Measurements from ENCODE around the gene KIF16B. TPM values are rescaled to one million over a fixed set of nuclear protein-coding genes. Genes with fewer than 3 reads are reported as not detected.

The KIF16B gene
- total and polyA plus RNA-seq, 2 of the 13 experiments (the other 11 are each of a cell fraction or from before 2014, with no cell fraction given) = 6.9 to 18.0 TPM

DNA sequence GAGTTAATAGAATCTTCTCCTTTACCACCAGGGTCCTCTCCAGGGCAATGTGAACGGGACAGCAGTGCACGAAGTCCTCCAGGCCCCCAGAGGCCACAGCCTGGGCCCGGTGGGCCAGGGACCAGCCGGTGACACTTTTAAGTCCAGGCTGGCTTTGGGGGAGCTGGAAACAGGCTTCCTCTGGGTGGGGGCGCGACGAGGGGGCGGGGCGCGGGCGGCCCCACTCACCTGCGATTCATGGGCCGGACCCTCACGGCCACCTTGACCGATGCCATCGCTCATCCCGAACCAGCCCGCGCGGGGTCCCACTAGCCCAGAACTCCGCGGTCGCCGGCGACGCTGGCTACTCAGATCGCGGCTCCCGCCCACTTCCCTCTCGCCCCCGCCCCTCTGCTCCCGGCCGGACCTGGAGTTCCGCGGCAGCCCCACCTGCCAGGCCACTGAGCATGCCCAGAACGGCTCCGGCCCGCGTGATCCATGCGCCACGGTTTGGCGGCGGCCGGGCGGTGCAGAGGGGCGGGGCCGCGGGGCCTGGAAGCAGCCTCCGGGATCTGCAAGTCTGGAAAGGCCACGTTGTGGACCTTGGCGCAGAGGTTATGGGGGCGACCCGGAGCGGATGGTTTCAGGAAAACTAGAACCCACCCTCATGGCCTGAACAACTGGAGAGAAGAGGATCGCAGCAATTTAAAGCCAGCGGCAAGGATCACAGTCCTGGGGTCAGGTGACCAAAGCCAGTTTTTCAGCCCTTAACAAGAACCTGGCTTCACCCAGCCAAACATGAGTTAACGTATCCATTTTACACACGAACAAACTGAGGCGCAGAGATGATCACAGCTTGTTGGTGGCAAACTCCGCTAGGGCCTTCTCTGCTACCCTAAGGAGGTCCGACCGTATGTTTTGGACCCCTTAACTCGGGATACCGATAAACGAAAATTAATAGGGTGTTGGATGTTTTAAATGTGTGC is at the start of gene KIF16B (continued):
- TF ChIP-seq MAFF (IDR thresholded peaks at IDR 0.05; ENCODE audit: low read depth, low read length) (peak; percentile 5; the same call in 1 of the 2 replicates), ZFP90 (CRISPR knock-in tag; IDR thresholded peaks at IDR 0.05; ENCODE audit: borderline replicate concordance) (peak; percentile 96), ZNF143 (CRISPR knock-in tag; IDR thresholded peaks at IDR 0.05) (no peak), NONO (IDR thresholded peaks at IDR 0.05) (no peak), NONO (CRISPR knock-in tag; conservative IDR thresholded peaks at IDR 0.05) (peak; percentile 97), ARID2 (CRISPR knock-in tag; IDR thresholded peaks at IDR 0.05; ENCODE audit: borderline replicate concordance) (peak; percentile 78; the same call in 1 of the 2 replicates), SSRP1 (CRISPR knock-in tag; IDR thresholded peaks at IDR 0.05) (no peak), ZNF33B (CRISPR knock-in tag; IDR thresholded peaks at IDR 0.05) (peak; percentile 77; the same call in 1 of the 2 replicates), RARA (CRISPR knock-in tag; IDR thresholded peaks at IDR 0.05) (peak; percentile 68), PTBP1 (IDR thresholded peaks at IDR 0.05; ENCODE audit: low read depth, low read length, poor library complexity, severe bottlenecking) (peak; percentile 88), ZNF563 (CRISPR knock-in tag; IDR thresholded peaks at IDR 0.05) (peak; percentile 96), THYN1 (CRISPR knock-in tag; IDR thresholded peaks at IDR 0.05; ENCODE audit: borderline replicate concordance, low read depth) (peak; percentile 66; the same call in 1 of the 2 replicates), ZNF746 (CRISPR knock-in tag; IDR thresholded peaks at IDR 0.05) (no peak; the same call in 1 of the 2 replicates), ZMAT3 (CRISPR knock-in tag; conservative IDR thresholded peaks at IDR 0.05) (peak; percentile 94), NCOA2 (CRISPR knock-in tag; IDR thresholded peaks at IDR 0.05) (peak; percentile 39; the same call in 1 of the 2 replicates), ZNF879 (CRISPR knock-in tag; IDR thresholded peaks at IDR 0.05) (0 out of 2 replicates have a peak, but pooled peaks have one; percentile 80), ZNF615 (CRISPR knock-in tag; IDR thresholded peaks at IDR 0.05; ENCODE audit: borderline replicate concordance) (no peak; the same call in 1 of the 2 replicates), CBX2 (IDR thresholded peaks at IDR 0.05; ENCODE audit: low read depth, low read length) (no peak), CBX2 (CRISPR knock-in tag; IDR thresholded peaks at IDR 0.05; ENCODE audit: low read depth) (peak; percentile 24; the same call in 1 of the 2 replicates), ZNF230 (CRISPR knock-in tag; IDR thresholded peaks at IDR 0.05) (no peak; the same call in 1 of the 2 replicates), EEA1 (CRISPR knock-in tag; IDR thresholded peaks at IDR 0.05; ENCODE audit: borderline replicate concordance) (peak; percentile 88), NFIC (IDR thresholded peaks at IDR 0.05; ENCODE audit: low read length) (no peak), ZFP62 (CRISPR knock-in tag; IDR thresholded peaks at IDR 0.05) (0 out of 2 replicates have a peak, but pooled peaks have one; percentile 59), PAX8 (CRISPR knock-in tag; IDR thresholded peaks at IDR 0.05; ENCODE audit: borderline replicate concordance) (no peak)
- TF ChIP-seq, protein P1, sequence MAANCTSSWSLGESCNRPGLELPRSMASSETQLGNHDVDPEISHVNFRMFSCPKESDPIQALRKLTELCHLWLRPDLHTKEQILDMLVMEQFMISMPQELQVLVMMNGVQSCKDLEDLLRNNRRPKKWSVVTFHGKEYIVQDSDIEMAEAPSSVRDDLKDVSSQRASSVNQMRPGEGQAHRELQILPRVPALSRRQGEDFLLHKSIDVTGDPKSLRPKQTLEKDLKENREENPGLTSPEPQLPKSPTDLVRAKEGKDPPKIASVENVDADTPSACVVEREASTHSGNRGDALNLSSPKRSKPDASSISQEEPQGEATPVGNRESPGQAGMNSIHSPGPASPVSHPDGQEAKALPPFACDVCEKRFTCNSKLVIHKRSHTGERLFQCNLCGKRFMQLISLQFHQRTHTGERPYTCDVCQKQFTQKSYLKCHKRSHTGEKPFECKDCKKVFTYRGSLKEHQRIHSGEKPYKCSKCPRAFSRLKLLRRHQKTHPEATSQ (CRISPR knock-in tag; IDR thresholded peaks at IDR 0.05; ENCODE audit: borderline replicate concordance) = peak; percentile 81
- TF ChIP-seq, protein P2, sequence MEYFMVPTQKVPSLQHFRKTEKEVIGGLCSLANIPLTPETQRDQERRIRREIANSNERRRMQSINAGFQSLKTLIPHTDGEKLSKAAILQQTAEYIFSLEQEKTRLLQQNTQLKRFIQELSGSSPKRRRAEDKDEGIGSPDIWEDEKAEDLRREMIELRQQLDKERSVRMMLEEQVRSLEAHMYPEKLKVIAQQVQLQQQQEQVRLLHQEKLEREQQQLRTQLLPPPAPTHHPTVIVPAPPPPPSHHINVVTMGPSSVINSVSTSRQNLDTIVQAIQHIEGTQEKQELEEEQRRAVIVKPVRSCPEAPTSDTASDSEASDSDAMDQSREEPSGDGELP (IDR thresholded peaks at IDR 0.05; ENCODE audit: borderline replicate concordance, low read depth) = peak; percentile 72; the same call in 1 of the 2 replicates
